ENCODE measurements around the gene DNAJC27.

Gene DNAJC27

DNA sequence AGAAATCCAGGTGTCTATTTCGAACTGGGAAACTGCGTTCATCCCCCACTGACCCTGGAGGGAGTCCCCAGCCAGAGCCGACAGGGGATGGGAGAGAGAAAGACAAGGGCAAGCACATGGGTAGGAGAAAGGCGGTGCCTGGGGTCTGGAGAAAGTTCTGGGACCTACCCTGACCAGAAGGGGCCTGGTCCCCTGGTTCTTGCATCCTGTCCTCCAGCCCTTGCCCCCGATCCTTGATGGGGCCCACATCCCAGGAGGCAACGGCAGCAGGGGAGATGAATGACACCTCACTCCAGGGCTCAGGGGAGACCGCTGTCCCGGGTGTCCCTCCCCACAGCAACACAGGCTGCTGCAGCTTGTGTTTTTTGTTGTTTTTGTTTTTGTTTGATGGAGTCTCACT, 56.6 kb downstream of the DNAJC27 start:
- no peak overlapping the region for H3K4me3 ChIP-seq (ENCODE audit: low read length)
- no peak overlapping the region for H3K4me2 ChIP-seq (ENCODE audit: low read length)
- peaks cover 32% of the 10 kb centered on the region for H3K4me1 ChIP-seq (ENCODE audit: control insufficient read depth, insufficient read depth, low read length)
- H3K9me3 ChIP-seq (replicated peaks; ENCODE audit: low read length) = no peaks in the 10 kb centered on the region
- no peaks in the 10 kb centered on the region for H3K27me3 ChIP-seq (ENCODE audit: control insufficient read depth, insufficient read depth, low read length)
- H3K36me3 ChIP-seq (ENCODE audit: insufficient read depth, low read length) = peaks cover 2% of the 10 kb centered on the region
- no peak overlapping the region for H3K9ac ChIP-seq (ENCODE audit: low read depth, low read length)

DNA sequence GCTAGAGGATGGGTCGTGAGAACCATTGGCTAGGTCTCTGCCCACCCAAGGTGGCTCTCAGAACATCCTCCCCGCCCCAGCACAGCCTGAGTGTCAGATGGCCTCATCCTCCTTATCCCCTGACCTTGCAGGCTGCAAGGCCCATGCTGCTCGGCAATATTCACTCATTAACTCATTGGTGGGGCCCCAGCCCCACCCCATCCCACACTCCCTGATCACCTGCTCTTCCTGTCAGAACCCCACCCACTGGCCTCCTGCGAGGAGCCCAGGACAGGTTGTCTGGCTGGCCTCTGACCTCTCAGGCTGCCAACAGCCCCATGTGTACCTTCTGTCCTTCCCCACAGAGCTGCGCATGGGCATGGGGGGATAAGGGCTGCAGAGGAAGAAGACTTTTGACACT, 57.0 kb downstream of the DNAJC27 start:
- Histone ChIP-seq H3K9me3 (replicated peaks; ENCODE audit: low read length) (no peaks in the 10 kb centered on the region), H3K4me1 (ENCODE audit: control insufficient read depth, insufficient read depth, low read length) (peaks cover 32% of the 10 kb centered on the region), H3K27me3 (ENCODE audit: control insufficient read depth, insufficient read depth, low read length) (no peaks in the 10 kb centered on the region), H3K4me2 (ENCODE audit: low read length) (no peak overlapping the region), H3K4me3 (ENCODE audit: low read length) (no peak overlapping the region), H3K9ac (ENCODE audit: low read depth, low read length) (no peak overlapping the region), H3K36me3 (ENCODE audit: insufficient read depth, low read length) (peaks cover 2% of the 10 kb centered on the region)

DNA sequence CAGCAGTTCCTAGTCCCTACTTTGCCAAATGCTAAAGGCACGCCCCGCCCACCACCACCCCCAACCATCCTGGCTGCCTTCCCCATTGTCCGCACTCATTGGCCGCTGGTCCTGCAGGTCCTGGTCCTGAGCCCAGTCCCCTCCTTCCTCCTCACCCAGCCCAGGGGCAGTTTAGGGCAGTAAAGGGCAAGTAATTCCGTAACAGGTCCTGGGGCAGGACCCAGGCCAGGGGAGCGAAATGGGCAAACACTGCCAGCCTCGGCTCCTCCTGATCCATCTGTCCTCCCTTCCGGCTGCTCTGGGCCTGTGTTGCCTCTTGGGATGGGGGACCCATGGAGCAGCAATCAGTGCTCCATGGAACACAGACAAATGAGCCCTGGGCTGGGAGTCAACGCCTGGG, 57.8 kb downstream of the DNAJC27 start:
- Histone ChIP-seq H3K9ac (ENCODE audit: low read depth, low read length) (no peak overlapping the region), H3K9me3 (replicated peaks; ENCODE audit: low read length) (no peaks in the 10 kb centered on the region), H3K36me3 (ENCODE audit: insufficient read depth, low read length) (peaks cover 5% of the 10 kb centered on the region), H3K27me3 (ENCODE audit: control insufficient read depth, insufficient read depth, low read length) (no peaks in the 10 kb centered on the region), H3K4me1 (ENCODE audit: control insufficient read depth, insufficient read depth, low read length) (peaks cover 26% of the 10 kb centered on the region), H3K4me3 (ENCODE audit: low read length) (no peak overlapping the region), H3K4me2 (ENCODE audit: low read length) (no peak overlapping the region)

DNA sequence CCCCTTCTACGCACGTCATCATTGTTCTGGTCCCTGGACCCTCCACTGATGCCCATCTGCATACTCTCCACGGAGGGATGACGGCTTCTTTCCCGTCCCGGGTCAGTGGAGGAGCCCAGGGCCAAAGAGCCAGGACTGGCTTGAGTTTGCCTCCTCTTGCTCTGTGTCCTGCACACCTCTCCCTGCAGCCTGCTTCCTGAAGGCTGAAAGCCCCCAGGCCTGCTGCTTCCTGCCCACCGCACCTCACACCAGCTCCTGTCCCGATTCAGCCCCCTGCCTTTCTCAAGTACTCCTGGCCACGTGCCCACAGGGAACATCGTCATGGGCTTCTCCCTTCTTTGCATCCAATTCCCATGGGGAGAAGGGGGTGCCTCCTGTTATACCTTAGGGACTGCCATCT, 58.8 kb downstream of the DNAJC27 start:
- H3K4me2 ChIP-seq (ENCODE audit: low read length) = no peak overlapping the region
- H3K4me1 ChIP-seq (ENCODE audit: control insufficient read depth, insufficient read depth, low read length) = peaks cover 17% of the 10 kb centered on the region
- H3K36me3 ChIP-seq (ENCODE audit: insufficient read depth, low read length) = peaks cover 7% of the 10 kb centered on the region
- H3K9ac ChIP-seq (ENCODE audit: low read depth, low read length) = no peak overlapping the region
- no peaks in the 10 kb centered on the region for H3K9me3 ChIP-seq (replicated peaks; ENCODE audit: low read length)
- H3K27me3 ChIP-seq (ENCODE audit: control insufficient read depth, insufficient read depth, low read length) = no peaks in the 10 kb centered on the region
- no peak overlapping the region for H3K4me3 ChIP-seq (ENCODE audit: low read length)

DNA sequence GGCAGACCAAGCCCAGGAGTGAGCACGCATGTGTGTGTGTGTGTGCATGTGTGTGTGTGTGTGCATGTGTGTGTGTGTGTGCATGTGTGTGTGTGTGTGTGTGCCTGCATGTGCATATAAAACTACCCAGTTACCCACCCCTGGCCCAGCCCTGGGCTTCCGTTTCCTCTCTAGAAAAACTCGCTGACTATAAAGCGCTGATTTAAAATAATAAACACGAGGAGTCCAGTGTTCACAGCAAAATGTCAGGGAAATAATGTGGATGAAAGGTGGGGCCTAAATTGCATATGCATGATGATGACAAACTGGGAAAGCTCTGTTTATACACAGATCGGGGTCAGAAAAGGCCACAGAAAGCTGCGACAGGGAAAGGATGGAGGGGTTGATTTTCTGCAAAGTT, 59.2 kb downstream of the DNAJC27 start:
- no peak overlapping the region for H3K4me3 ChIP-seq (ENCODE audit: low read length)
- no peak overlapping the region for H3K9ac ChIP-seq (ENCODE audit: low read depth, low read length)
- no peak overlapping the region for H3K4me2 ChIP-seq (ENCODE audit: low read length)
- H3K9me3 ChIP-seq (replicated peaks; ENCODE audit: low read length) = no peaks in the 10 kb centered on the region
- H3K4me1 ChIP-seq (ENCODE audit: control insufficient read depth, insufficient read depth, low read length) = peaks cover 12% of the 10 kb centered on the region
- H3K36me3 ChIP-seq (ENCODE audit: insufficient read depth, low read length) = peaks cover 7% of the 10 kb centered on the region
- no peaks in the 10 kb centered on the region for H3K27me3 ChIP-seq (ENCODE audit: control insufficient read depth, insufficient read depth, low read length)

DNA sequence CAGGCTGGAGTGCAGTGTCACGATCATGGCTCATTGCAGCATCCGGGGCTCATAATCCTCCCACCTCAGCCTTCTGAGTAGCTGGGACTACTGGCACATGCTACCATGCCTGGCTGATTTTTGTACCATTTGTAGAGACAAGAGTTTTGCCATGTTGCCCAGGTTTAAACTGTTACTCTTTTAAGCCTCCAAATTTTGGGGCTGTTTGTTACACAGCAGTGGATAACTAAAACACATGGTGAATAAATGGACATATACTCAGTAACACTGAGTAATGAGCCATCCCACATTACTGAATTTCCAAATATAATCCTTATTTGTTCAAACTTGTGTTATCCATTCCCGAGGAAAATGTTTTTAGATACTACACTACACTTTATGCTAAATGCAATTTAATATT, 61.5 kb downstream of the DNAJC27 start:
- H3K4me1 ChIP-seq (ENCODE audit: control insufficient read depth, insufficient read depth, low read length) = peaks cover 2% of the 10 kb centered on the region
- H3K9me3 ChIP-seq (replicated peaks; ENCODE audit: low read length) = no peaks in the 10 kb centered on the region
- H3K27me3 ChIP-seq (ENCODE audit: control insufficient read depth, insufficient read depth, low read length) = no peaks in the 10 kb centered on the region
- H3K4me3 ChIP-seq (ENCODE audit: low read length) = no peak overlapping the region
- H3K4me2 ChIP-seq (ENCODE audit: low read length) = no peak overlapping the region
- H3K9ac ChIP-seq (ENCODE audit: low read depth, low read length) = no peak overlapping the region
- peaks cover 7% of the 10 kb centered on the region for H3K36me3 ChIP-seq (ENCODE audit: insufficient read depth, low read length)

DNA sequence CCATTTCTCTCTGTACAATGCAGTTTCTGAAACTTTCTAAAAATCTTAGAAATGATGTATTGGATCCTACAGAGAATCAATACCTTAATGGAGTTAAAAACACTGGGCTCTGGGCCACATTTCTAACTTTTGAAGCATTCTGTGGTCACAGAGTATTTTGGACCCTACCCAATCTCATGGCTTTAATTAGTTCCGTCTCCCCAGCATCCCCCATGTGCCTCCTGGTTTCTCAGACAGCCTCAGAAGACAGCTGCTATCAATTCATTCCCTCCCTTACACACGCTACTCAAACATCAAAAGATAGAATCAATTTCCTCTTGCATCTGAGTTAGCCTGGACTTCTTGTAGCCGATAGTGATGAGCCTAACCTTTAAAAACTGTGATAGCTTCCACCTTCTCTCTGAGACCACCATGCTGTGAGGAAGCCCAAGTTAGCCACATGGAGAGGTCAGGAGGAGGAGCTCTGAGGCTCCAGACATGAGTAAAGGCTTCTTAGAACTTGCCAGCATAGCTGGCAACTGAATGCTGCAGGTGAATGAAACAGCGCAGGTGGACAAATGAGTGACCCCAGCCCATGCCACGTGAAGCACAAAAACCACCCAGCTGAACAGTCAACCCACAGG, 62.1 kb downstream of the DNAJC27 start:
- Histone ChIP-seq H3K9ac (ENCODE audit: low read depth, low read length) (no peak overlapping the region), H3K4me2 (ENCODE audit: low read length) (no peak overlapping the region), H3K9me3 (replicated peaks; ENCODE audit: low read length) (no peaks in the 10 kb centered on the region), H3K4me1 (ENCODE audit: control insufficient read depth, insufficient read depth, low read length) (peaks cover 2% of the 10 kb centered on the region), H3K27me3 (ENCODE audit: control insufficient read depth, insufficient read depth, low read length) (no peaks in the 10 kb centered on the region), H3K4me3 (ENCODE audit: low read length) (no peak overlapping the region), H3K36me3 (ENCODE audit: insufficient read depth, low read length) (peaks cover 7% of the 10 kb centered on the region)

DNA sequence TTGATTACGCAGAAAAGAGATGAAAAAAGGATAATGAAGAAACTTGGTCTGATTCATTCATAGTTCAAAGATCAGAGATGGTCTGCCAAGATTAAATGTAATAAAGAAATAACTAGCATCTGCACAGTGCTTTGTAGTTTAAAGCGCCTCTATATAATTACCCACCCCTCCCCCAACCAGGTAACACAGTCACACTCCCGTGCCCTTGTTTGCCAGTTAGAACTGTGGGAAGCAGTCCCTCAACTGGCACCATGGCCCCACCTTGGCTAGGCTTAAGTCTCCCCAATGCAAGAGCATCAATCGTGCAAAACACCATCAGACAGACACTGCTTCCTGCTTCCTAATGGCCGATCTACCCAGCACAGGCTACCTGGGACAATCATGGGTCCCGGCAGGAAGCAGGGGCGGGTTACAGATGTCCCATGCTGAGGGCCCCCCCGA, 63.3 kb downstream of the DNAJC27 start:
- Histone ChIP-seq H3K4me2 (ENCODE audit: low read length) (no peak overlapping the region), H3K4me1 (ENCODE audit: control insufficient read depth, insufficient read depth, low read length) (peaks cover 2% of the 10 kb centered on the region), H3K4me3 (ENCODE audit: low read length) (no peak overlapping the region), H3K9ac (ENCODE audit: low read depth, low read length) (no peak overlapping the region), H3K27me3 (ENCODE audit: control insufficient read depth, insufficient read depth, low read length) (no peaks in the 10 kb centered on the region), H3K36me3 (ENCODE audit: insufficient read depth, low read length) (peaks cover 7% of the 10 kb centered on the region), H3K9me3 (replicated peaks; ENCODE audit: low read length) (no peaks in the 10 kb centered on the region)

DNA sequence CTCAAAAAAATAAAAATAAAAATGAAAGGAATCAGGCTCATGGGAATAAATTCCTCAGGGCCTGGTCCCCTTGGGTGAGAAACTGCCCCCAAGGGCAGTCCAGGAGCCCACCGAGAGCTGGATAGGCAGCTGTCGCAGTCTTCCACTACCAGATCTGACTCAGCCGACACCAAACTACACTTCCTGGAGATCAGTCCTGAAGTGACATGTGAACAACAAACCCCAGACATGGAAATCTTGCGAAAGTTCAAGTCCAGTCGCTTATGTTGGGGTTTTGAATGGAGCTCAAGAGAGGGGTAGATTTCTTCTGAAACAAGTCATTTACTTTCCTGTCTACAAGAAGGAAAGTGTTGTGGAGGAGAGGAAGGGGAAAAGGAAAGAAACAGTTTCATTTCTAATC, 64.6 kb downstream of the DNAJC27 start:
- H3K9me3 ChIP-seq (replicated peaks; ENCODE audit: low read length) = no peaks in the 10 kb centered on the region
- H3K4me2 ChIP-seq (ENCODE audit: low read length) = peak overlapping the region; percentile 17
- peaks cover 2% of the 10 kb centered on the region for H3K4me1 ChIP-seq (ENCODE audit: control insufficient read depth, insufficient read depth, low read length)
- no peak overlapping the region for H3K9ac ChIP-seq (ENCODE audit: low read depth, low read length)
- no peaks in the 10 kb centered on the region for H3K27me3 ChIP-seq (ENCODE audit: control insufficient read depth, insufficient read depth, low read length)
- no peak overlapping the region for H3K4me3 ChIP-seq (ENCODE audit: low read length)
- peaks cover 7% of the 10 kb centered on the region for H3K36me3 ChIP-seq (ENCODE audit: insufficient read depth, low read length)

DNA sequence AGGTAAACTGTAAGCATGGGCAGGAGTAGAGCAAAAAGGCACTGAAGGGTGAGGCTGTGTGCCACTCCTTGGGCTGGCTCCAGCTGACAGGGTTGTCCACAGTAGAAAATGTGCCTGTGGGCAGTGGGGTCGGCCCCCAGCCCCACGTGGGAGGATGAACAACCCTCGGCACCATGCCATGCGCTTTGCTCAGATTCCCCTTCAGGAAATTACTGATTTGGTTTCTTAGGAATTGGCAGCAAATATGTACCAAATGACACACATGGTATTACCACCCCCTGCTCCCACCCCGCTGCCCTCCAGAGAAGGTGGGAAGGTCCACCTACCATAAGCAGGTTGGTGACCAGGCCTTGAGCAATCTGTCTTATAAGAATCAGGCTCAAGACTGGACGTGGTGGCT, 65.3 kb downstream of the DNAJC27 start:
- peaks cover 5% of the 10 kb centered on the region for H3K36me3 ChIP-seq (ENCODE audit: insufficient read depth, low read length)
- no peaks in the 10 kb centered on the region for H3K27me3 ChIP-seq (ENCODE audit: control insufficient read depth, insufficient read depth, low read length)
- H3K4me3 ChIP-seq (ENCODE audit: low read length) = no peak overlapping the region

DNA sequence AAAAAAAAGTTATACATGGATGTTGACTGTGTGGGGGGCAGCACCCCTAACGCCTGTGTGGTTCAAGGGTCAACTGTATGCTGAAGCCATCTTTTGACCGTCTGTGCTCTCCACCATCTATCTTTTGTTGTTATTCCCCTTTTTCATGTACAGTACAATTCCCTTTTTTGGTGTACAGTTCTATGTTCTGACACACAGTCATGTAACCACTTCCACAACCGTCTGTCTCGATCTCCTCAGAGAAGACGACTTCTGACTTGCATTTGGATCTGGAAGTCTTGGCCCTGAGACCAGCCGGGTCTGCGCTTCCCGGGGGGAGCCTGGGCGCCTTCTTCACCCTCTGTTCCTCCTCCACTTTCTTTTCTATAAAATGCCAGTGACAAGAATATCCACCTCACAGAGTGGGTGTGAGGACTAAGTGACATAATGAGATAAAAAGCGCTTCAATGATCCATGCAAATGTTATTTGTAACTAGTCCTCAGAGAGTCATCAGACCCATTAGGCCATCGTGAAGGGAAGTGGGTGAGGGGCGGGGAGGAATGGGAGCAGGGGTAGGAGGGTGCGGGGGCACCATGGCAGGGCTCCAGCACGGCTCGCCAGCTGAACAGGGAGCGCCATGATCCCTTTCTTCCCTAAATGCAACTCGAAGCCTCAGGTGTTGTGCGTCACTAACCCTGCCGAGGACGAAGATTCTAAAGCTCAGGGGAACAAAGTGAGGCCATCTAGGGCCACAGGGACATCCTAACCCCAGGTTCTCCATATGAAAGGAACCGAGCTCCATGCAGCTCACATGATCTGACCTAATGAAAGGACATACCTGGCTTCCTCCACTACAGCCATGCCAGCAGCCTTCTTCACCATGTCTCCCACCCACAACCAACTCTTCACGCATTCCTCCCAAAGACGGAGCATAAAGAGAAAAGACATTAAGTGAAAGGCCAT, 68.3 kb downstream of the DNAJC27 start:
- Histone ChIP-seq H3K4me2 (ENCODE audit: low read length) (no peak overlapping the region), H3K9me3 (replicated peaks; ENCODE audit: low read length) (no peaks in the 10 kb centered on the region), H3K9ac (ENCODE audit: low read depth, low read length) (no peak overlapping the region)

More for the DNA sequence above, 65.3 kb downstream of the DNAJC27 start:
- Histone ChIP-seq H3K9ac (ENCODE audit: low read depth, low read length) (no peak overlapping the region), H3K9me3 (replicated peaks; ENCODE audit: low read length) (no peaks in the 10 kb centered on the region), H3K4me1 (ENCODE audit: control insufficient read depth, insufficient read depth, low read length) (peaks cover 2% of the 10 kb centered on the region), H3K4me2 (ENCODE audit: low read length) (no peak overlapping the region)

More for the DNA sequence above, 68.3 kb downstream of the DNAJC27 start:
- peaks cover 2% of the 10 kb centered on the region for H3K4me1 ChIP-seq (ENCODE audit: control insufficient read depth, insufficient read depth, low read length)
- no peaks in the 10 kb centered on the region for H3K36me3 ChIP-seq (ENCODE audit: insufficient read depth, low read length)
- no peak overlapping the region for H3K4me3 ChIP-seq (ENCODE audit: low read length)
- no peaks in the 10 kb centered on the region for H3K27me3 ChIP-seq (ENCODE audit: control insufficient read depth, insufficient read depth, low read length)
